HCT116 (cell line): Measurements from ENCODE around the gene ARHGAP42. TPM values are rescaled to one million over a fixed set of nuclear protein-coding genes. Genes with fewer than 3 reads are reported as not detected.

Experiments
- ATAC-seq: fragments of 200-7000 bp; cut with Tn5 transposase; 2 replicates; pipeline ENCODE4 v1.9.1; 2020; ENCODE audit warnings: mild to moderate bottlenecking, moderate library complexity
- BruUV-seq: library from RNA; stranded (reverse); fragments of 400-500 nt; replicated peaks from 2 replicates; lab custom pipeline; 2021; lab: Mats Ljungman, UMichigan
- CTCF ChIA-PET: fragments of 300-600 bp; sonication (Branson Sonifier 250); formaldehyde crosslinking; loops from one replicate; lab custom pipeline; 2021; ENCODE audit warnings: antibody characterized with exemption; lab: Charles Lee
- POLR2A ChIA-PET: fragments of 300-600, 350-600 bp; sonication (Branson Sonifier 250); formaldehyde crosslinking; loops from one replicate; lab custom pipeline; 2021; ENCODE audit warnings: antibody characterized with exemption; lab: Charles Lee
- RAD21 ChIA-PET, 2 experiments: fragments of 300-600 bp; sonication (Branson Sonifier 250); formaldehyde crosslinking; loops; one replicate each; lab custom pipeline; 2023; ENCODE audit warnings: low total read pairs in 2 of 2; ENCODE audit not compliant: uncharacterized antibody in 2 of 2, unreplicated experiment in 2 of 2, low non-redundant PET in 1 of 2; lab: Charles Lee
- DNase-seq: peaks from one replicate; pipeline ENCODE4 v3.0.0-alpha.2; 2010; ENCODE audit warnings: low read depth, low spot score
- H2AFZ ChIP-seq: fragments of 200-600 bp; shearing (Covaris generic), sonication (generic); 2 replicates; pipeline ENCODE4 v1.6.1; 2017; ENCODE audit warnings: low read depth, mixed run types, mixed read lengths, antibody characterized with exemption, low read length; ENCODE audit not compliant: poor library complexity, severe bottlenecking
- H3K27ac ChIP-seq: 2 replicates; pipeline ENCODE4 v1.5.1; 2012; ENCODE audit warnings: low read depth, low read length
- H3K27me3 ChIP-seq: fragments of 200-600 bp; sonication (generic); 2 replicates; pipeline ENCODE4 v1.6.1; 2016; ENCODE audit warnings: mixed run types, low read length, mixed read lengths; ENCODE audit not compliant: insufficient read depth
- H3K36me3 ChIP-seq, 2 experiments: fragments of 200-500 bp in 1 of 2; fragments of 200-600 bp in 1 of 2; sonication (Bioruptor generic) in 1 of 2; sonication (generic) in 1 of 2; 2 replicates each; pipeline versions ENCODE4 v1.5.1 to v1.6.1; 2014 to 2016; ENCODE audit warnings: low read length in 2 of 2, inconsistent platforms in 1 of 2, mixed read lengths in 1 of 2, mixed run types in 1 of 2; ENCODE audit not compliant: insufficient read depth in 2 of 2, control insufficient read depth in 1 of 2
- H3K4me1 ChIP-seq, 2 experiments: fragments of 200-600 bp in 1 of 2; sonication (generic) in 1 of 2; 2 replicates each; pipeline versions ENCODE4 v1.5.1 to v1.6.1; 2012 to 2017; ENCODE audit warnings: low read length in 2 of 2, inconsistent platforms in 1 of 2, mild to moderate bottlenecking in 1 of 2, mixed read lengths in 1 of 2, mixed run types in 1 of 2, moderate library complexity in 1 of 2; ENCODE audit not compliant: insufficient read depth in 2 of 2, control insufficient read depth in 1 of 2
- H3K4me2 ChIP-seq: fragments of 200-600 bp; sonication (generic); 2 replicates; pipeline ENCODE4 v1.6.1; 2017; ENCODE audit warnings: mixed run types, low read length, mixed read lengths
- H3K4me3 ChIP-seq, 2 experiments: fragments of 200-600 bp in 1 of 2; sonication (generic) in 1 of 2; replicated peaks in 1 of 2; 2 replicates each; pipeline ENCODE4 v1.5.1; 2011 to 2016; ENCODE audit warnings: low read length in 2 of 2, control low read depth in 1 of 2, low read depth in 1 of 2, mild to moderate bottlenecking in 1 of 2, mixed read lengths in 1 of 2, mixed run types in 1 of 2
- H3K79me2 ChIP-seq: fragments of 200-600 bp; sonication (generic); 2 replicates; pipeline ENCODE4 v1.6.1; 2017; ENCODE audit warnings: mild to moderate bottlenecking, mixed run types, low read length, moderate library complexity, mixed read lengths; ENCODE audit not compliant: insufficient read depth
- H3K9ac ChIP-seq: fragments of 200-600 bp; sonication (generic); 2 replicates; pipeline ENCODE4 v1.6.1; 2016; ENCODE audit warnings: low read length, mixed read lengths
- H3K9me2 ChIP-seq: fragments of 200-600 bp; sonication (generic), shearing (Covaris generic); 2 replicates; pipeline ENCODE4 v1.6.1; 2017; ENCODE audit warnings: mixed run types, mild to moderate bottlenecking, moderate library complexity; ENCODE audit not compliant: insufficient read depth
- H3K9me3 ChIP-seq, 2 experiments: fragments of 200-500 bp in 1 of 2; fragments of 200-600 bp in 1 of 2; sonication (Bioruptor generic) in 1 of 2; sonication (generic) in 1 of 2; 2 replicates each; pipeline ENCODE4 v1.6.1; 2014 to 2017; ENCODE audit warnings: low read length in 2 of 2, mixed read lengths in 2 of 2, inconsistent platforms in 1 of 2, low read depth in 1 of 2, mild to moderate bottlenecking in 1 of 2, mixed run types in 1 of 2, moderate library complexity in 1 of 2; ENCODE audit not compliant: control insufficient read depth in 1 of 2, insufficient read depth in 1 of 2
- H4K20me1 ChIP-seq: fragments of 200-600 bp; sonication (generic), shearing (Covaris generic); 2 replicates; pipeline ENCODE4 v1.6.1; 2017; ENCODE audit warnings: mixed run types, mild to moderate bottlenecking, moderate library complexity; ENCODE audit not compliant: insufficient read depth
- CBX3 ChIP-seq: IDR thresholded peaks from 2 replicates; pipeline ENCODE4 v1.6.1; 2012; ENCODE audit warnings: low read depth
- CEBPB ChIP-seq: IDR thresholded peaks from 2 replicates; pipeline ENCODE4 v1.6.1; 2012; ENCODE audit warnings: low read depth
- EGR1 ChIP-seq: IDR thresholded peaks from 2 replicates; pipeline ENCODE4 v1.6.1; 2012; ENCODE audit warnings: low read depth
- EZH2 ChIP-seq: fragments of 200-600 bp; sonication (generic); IDR thresholded peaks from 2 replicates; pipeline ENCODE4 v1.6.1; 2017; ENCODE audit warnings: antibody characterized with exemption, mixed run types
- EZH2phosphoT487 ChIP-seq: fragments of 200-600 bp; IDR thresholded peaks from 2 replicates; pipeline ENCODE4 v1.6.1; 2018; ENCODE audit warnings: antibody characterized with exemption, borderline replicate concordance
- FOSL1 ChIP-seq: IDR thresholded peaks from 2 replicates; pipeline ENCODE4 v1.6.1; 2012; ENCODE audit warnings: low read depth
- JUND ChIP-seq: IDR thresholded peaks from 2 replicates; pipeline ENCODE4 v1.6.1; 2012
- POLR2A ChIP-seq: IDR thresholded peaks from 2 replicates; pipeline ENCODE4 v1.7.0; 2011; ENCODE audit warnings: borderline replicate concordance; ENCODE audit not compliant: insufficient read depth, insufficient read length; ENCODE audit errors: extremely low read depth
- POLR2AphosphoS5 ChIP-seq: IDR thresholded peaks from 2 replicates; pipeline ENCODE4 v1.6.1; 2011; ENCODE audit warnings: mild to moderate bottlenecking, low read depth, low read length, moderate library complexity
- SIN3A ChIP-seq: IDR thresholded peaks from 2 replicates; pipeline ENCODE4 v1.6.1; 2012; ENCODE audit warnings: low read depth
- SRF ChIP-seq: IDR thresholded peaks from 2 replicates; pipeline ENCODE4 v1.6.1; 2012; ENCODE audit warnings: low read depth
- TCF7L2 ChIP-seq: IDR thresholded peaks from 2 replicates; pipeline ENCODE4 v1.7.0; 2011; ENCODE audit warnings: borderline replicate concordance, inconsistent platforms; ENCODE audit not compliant: insufficient read depth, insufficient read length; ENCODE audit errors: extremely low read depth
- YY1 ChIP-seq: IDR thresholded peaks from 2 replicates; pipeline ENCODE4 v1.6.1; 2011; ENCODE audit warnings: low read length, low read depth, moderate library complexity, mild to moderate bottlenecking; ENCODE audit not compliant: insufficient replicate concordance; ENCODE audit errors: extremely low read depth
- ZNF274 ChIP-seq: fragments of 200-500 bp; sonication (Bioruptor generic); IDR thresholded peaks from 2 replicates; pipeline ENCODE4 v1.6.1; 2014; ENCODE audit warnings: mild to moderate bottlenecking, low read depth, low read length, inconsistent platforms
- intact Hi-C: fragments of 100-400 bp; cut with micrococcal nuclease; formaldehyde crosslinking; loops from 2 replicates; pipeline ENCODE4 v1.10.0; 2022
- total RNA-seq: library from RNA; stranded (reverse); gene quantifications from one replicate; pipeline ENCODE4 v1.2.1, GENCODE V29; 2021; ENCODE audit not compliant: unreplicated experiment
- TF ChIP-seq, protein P1 (sequence below): IDR thresholded peaks from 2 replicates; pipeline ENCODE4 v1.6.1; 2012
- TF ChIP-seq, protein P2 (sequence below): IDR thresholded peaks from 2 replicates; pipeline ENCODE4 v1.6.1; 2012
- TF ChIP-seq, protein P3 (sequence below), 3 experiments: fragments of 200-600 bp in 1 of 3; sonication (generic) in 1 of 3; IDR thresholded peaks in 2 of 3; conservative IDR thresholded peaks in 1 of 3; 2 replicates each; pipeline ENCODE4 v1.5.1; 2012 to 2017; ENCODE audit warnings: low read depth in 2 of 3, low read length in 2 of 3, antibody characterized with exemption in 1 of 3, borderline replicate concordance in 1 of 3, control low read depth in 1 of 3, mild to moderate bottlenecking in 1 of 3, mixed read lengths in 1 of 3, mixed run types in 1 of 3, moderate library complexity in 1 of 3; ENCODE audit not compliant: insufficient read depth in 1 of 3

The ARHGAP42 gene
- total RNA-seq, 1 experiment from 2014 or later, result 12.3 TPM

DNA sequence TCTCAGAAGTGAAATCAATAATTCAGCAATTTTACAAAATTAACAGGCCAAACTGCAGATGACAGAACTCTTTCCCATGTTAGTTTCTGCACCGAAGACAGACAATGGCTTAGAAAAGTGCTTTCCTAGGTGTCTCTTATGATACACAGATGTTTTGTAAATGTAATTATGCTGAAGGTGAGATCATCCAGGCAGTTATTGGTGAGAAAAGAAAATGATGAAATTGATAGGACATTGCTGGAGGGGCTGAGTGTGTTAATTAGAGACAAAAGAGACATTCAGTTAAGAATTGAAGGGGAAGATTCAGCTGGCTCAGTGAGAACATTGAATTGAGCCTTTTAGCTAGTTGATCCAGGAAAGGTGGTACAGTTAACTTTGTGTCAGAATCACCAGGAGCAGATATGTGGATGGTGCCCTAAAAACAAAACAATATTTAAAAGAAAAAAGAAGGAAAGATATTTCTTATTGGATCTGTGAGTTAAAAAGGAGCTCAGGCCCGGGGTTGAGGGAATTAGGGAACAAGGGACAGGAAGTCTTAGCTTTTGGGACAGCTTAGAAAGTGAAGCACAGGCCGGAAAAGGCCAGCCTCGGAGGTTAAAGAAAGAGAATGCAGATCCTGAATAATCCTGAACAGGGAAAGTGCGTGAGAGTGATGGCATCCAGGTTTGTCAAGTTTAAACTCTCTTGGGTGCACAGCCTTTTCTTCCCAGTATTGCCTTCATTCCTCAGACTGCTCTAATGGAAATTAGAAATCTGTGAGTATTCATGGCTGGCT lies 16.9 kb downstream of the ARHGAP42 start:
- no peak for ATAC-seq
- ChIA-PET CTCF (no interaction called here), POLR2A (interaction anchor here (1.4 kb wide), 1 partner anchor 15 kb away, joined by 3 read pairs; no protein-coding TSS in a partner anchor), RAD21 (no interaction called here)
- Histone ChIP-seq H4K20me1 (no peaks in the 10 kb centered on the region), H3K27me3 (no peaks in the 10 kb centered on the region), H2AFZ (no peak overlapping the region), H3K9me2 (no peaks in the 10 kb centered on the region), H3K79me2 (peaks cover 47% of the 10 kb centered on the region), H3K4me2 (no peak overlapping the region), H3K4me3 (no peak overlapping the region), H3K27ac (no peak overlapping the region), H3K9me3 (no peaks in the 10 kb centered on the region), H3K4me1 (peaks cover 2 to 22% of the 10 kb centered on the region in 2 experiments; a peak in 3 of 4 replicates), H3K36me3 (no peaks in the 10 kb centered on the region; a peak in 1 of 4 replicates), H3K9ac (no peak overlapping the region)
- intact Hi-C loops, result no loop called here
- no peak for DNase-seq
- no TSS peak for BruUV-seq
- TF ChIP-seq SRF, result no peak

DNA sequence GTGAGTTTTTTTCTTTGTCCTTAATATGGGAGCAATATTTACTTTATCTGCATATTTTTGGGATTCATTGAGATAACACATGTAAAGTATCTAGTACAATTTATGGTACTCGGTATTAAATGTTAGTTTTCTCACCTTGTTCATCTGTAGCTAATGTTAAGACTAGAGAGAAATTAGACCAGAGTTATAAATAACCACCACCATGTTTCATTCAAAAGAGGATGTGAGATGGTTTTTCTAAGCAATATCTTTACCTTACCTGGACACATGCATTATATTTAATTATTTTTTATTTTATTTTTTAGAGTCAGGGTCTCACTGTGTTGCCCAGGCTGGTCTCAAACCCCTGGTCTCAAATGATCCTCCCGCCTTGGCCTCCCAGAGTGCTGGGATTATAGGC lies 18.4 kb downstream of the ARHGAP42 start:
- H2AFZ ChIP-seq, result no peak overlapping the region
- ATAC-seq (no peak), DNase-seq (no peak)
- ChIA-PET CTCF (interaction anchor here (0.6 kb wide), 1 partner anchor 37 kb away, joined by 3 read pairs; no protein-coding TSS in a partner anchor), RAD21 (no interaction called here), POLR2A (interaction anchor here (0.7 to 1.4 kb wide), 2 partner anchors 11 to 13 kb away, joined by 3 to 4 read pairs; no protein-coding TSS in a partner anchor)
- H3K4me1 ChIP-seq, result peaks cover 7 to 31% of the 10 kb centered on the region in 2 experiments; a peak in 3 of 4 replicates
- TF ChIP-seq, protein P1, sequence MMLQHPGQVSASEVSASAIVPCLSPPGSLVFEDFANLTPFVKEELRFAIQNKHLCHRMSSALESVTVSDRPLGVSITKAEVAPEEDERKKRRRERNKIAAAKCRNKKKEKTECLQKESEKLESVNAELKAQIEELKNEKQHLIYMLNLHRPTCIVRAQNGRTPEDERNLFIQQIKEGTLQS, result no peak
- TF ChIP-seq CBX3 (no peak), YY1 (no peak), EZH2phosphoT487 (no peak), FOSL1 (no peak), SIN3A (no peak), JUND (no peak), EZH2 (no peak), POLR2A (no peak), EGR1 (no peak), TCF7L2 (no peak), CEBPB (no peak), SRF (no peak), POLR2AphosphoS5 (no peak), ZNF274 (no peak)
- TF ChIP-seq, protein P2, sequence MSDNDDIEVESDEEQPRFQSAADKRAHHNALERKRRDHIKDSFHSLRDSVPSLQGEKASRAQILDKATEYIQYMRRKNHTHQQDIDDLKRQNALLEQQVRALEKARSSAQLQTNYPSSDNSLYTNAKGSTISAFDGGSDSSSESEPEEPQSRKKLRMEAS, result no peak
- TF ChIP-seq, protein P3, sequence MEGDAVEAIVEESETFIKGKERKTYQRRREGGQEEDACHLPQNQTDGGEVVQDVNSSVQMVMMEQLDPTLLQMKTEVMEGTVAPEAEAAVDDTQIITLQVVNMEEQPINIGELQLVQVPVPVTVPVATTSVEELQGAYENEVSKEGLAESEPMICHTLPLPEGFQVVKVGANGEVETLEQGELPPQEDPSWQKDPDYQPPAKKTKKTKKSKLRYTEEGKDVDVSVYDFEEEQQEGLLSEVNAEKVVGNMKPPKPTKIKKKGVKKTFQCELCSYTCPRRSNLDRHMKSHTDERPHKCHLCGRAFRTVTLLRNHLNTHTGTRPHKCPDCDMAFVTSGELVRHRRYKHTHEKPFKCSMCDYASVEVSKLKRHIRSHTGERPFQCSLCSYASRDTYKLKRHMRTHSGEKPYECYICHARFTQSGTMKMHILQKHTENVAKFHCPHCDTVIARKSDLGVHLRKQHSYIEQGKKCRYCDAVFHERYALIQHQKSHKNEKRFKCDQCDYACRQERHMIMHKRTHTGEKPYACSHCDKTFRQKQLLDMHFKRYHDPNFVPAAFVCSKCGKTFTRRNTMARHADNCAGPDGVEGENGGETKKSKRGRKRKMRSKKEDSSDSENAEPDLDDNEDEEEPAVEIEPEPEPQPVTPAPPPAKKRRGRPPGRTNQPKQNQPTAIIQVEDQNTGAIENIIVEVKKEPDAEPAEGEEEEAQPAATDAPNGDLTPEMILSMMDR (IDR thresholded peaks at IDR 0.05 in 2 of 3, conservative IDR thresholded peaks at IDR 0.05 in 1 of 3; ENCODE audit: borderline replicate concordance in 1 of 3, insufficient read depth in 1 of 3, low read depth in 2 of 3, low read length in 2 of 3), result no peak
- no peaks in the 10 kb centered on the region for H3K9me3 ChIP-seq
- H3K4me2 ChIP-seq, result no peak overlapping the region
- H3K4me3 ChIP-seq, result no peak overlapping the region
- no TSS peak for BruUV-seq
- no peak overlapping the region for H3K27ac ChIP-seq
- H4K20me1 ChIP-seq, result no peaks in the 10 kb centered on the region
- no peaks in the 10 kb centered on the region; a peak in 1 of 4 replicates for H3K36me3 ChIP-seq
- intact Hi-C loops, result no loop called here
- H3K9me2 ChIP-seq, result no peaks in the 10 kb centered on the region
- no peak overlapping the region for H3K9ac ChIP-seq
- peaks cover 53% of the 10 kb centered on the region for H3K79me2 ChIP-seq
- H3K27me3 ChIP-seq, result no peaks in the 10 kb centered on the region
